Fibroblast of mammary gland (primary cell): ENCODE measurements around the gene SLC26A4.

Source experiments
- DNase-seq: peaks from one replicate; pipeline ENCODE4 v3.0.0-alpha.2; 2010; ENCODE audit warnings: low read depth
- H3K4me3 ChIP-seq: 2 replicates; pipeline ENCODE4 v1.5.1; 2011; ENCODE audit warnings: low read depth, mild to moderate bottlenecking, low read length, moderate library complexity; ENCODE audit not compliant: control insufficient read depth
- TF ChIP-seq, protein P1 (sequence below): conservative IDR thresholded peaks from 2 replicates; pipeline ENCODE4 v1.5.1; 2011; ENCODE audit warnings: low read depth, low read length, inconsistent platforms; ENCODE audit not compliant: control insufficient read depth, insufficient read depth

Gene SLC26A4

DNA sequence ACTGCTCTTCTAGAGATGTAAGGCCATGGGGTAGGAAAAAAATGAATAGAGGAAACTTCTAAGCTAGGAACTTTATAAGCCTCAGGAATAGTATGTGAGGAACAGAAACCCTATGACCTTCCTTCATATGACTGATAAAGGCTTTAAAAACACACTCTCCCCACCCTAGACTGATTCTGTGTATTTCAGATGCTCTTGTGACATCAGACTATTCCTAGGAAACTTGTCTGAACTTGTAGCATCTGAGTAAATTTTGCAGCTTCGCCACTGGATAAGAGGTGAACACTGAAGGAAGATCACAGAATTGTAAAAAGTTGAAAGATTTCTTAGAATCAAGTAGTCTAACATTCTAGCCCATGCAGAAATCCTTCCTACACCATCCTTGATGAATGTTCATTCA is 52.3 kb downstream of the SLC26A4 start:
- DNase-seq, result no peak
- H3K4me3 ChIP-seq, result no peak overlapping the region
- TF ChIP-seq, protein P1, sequence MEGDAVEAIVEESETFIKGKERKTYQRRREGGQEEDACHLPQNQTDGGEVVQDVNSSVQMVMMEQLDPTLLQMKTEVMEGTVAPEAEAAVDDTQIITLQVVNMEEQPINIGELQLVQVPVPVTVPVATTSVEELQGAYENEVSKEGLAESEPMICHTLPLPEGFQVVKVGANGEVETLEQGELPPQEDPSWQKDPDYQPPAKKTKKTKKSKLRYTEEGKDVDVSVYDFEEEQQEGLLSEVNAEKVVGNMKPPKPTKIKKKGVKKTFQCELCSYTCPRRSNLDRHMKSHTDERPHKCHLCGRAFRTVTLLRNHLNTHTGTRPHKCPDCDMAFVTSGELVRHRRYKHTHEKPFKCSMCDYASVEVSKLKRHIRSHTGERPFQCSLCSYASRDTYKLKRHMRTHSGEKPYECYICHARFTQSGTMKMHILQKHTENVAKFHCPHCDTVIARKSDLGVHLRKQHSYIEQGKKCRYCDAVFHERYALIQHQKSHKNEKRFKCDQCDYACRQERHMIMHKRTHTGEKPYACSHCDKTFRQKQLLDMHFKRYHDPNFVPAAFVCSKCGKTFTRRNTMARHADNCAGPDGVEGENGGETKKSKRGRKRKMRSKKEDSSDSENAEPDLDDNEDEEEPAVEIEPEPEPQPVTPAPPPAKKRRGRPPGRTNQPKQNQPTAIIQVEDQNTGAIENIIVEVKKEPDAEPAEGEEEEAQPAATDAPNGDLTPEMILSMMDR, result no peak

DNA sequence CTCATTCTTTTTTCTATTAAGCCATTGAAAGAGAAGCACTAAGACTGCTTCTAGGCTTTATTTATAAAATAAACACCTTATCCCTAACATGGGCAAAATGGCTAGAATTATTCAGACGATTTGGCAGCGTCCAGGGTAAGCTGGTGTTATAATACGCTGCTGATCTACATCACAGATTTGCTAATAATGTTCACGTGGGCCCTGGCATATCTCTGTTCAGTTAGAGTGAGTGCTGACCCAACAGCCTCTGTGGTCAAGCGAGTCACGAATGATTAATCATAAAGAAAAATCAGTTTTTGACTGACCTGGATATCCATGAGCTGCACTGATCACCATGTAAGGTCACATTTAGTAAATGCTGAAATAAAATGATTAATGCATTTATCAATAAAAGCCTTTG is 54.9 kb downstream of the SLC26A4 start:
- TF ChIP-seq, protein P1, result no peak
- H3K4me3 ChIP-seq, result no peak overlapping the region
- peak; percentile 63 for DNase-seq

DNA sequence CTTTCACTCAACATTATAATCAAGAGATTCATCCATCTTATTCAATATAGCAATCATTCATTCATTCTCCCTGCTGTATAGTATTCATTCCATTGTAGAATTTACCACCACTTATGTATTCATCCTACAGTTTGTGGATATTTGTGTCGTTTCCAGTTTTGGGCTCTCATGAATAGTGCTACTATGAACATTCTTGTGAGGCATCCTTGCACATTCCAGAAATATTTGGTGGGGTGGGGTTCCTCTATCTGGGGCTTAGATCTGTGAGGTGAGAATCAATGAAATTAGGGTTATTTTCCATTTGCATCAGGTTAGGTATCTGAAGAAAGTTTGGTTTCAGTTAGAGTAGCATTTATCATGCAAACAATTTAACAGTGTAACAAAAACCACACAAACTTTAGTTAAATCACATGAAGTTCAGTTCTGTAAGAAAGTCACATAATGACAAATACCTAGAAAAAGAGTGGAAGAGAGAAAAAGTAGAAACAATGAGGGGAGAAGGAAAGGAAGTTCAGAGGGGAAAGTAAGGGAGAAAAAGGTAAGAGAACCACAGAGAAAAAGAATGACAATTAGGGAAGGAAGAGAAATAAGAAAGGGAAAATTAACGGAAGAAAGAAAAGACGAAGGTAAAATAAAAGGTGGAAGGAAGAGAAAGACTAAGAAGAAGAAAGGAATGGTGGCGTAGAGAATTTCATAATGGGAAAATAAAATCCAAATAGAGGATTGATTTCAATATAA is 58.0 kb downstream of the SLC26A4 start:
- DNase-seq, result no peak
- H3K4me3 ChIP-seq, result no peak overlapping the region
- TF ChIP-seq, protein P1, result no peak

DNA sequence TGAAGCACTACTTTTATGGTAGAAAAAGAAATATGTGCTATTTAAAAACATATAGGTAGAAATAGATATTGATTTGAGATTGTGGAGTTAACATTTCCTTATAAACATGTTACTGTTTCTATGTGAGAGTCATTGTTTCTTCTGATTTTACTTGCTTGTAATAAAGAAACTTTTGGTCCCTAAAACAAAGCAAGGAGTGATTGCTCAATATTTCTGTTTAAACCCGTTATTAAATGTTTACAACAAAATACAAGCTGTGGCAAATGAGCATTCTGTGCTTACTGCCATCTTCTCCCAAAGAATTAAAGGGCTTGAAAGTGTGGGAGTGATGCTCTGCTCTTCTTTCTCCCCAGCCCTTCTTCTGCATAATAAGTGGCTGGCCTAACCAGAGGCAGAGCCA is 60.7 kb downstream of the SLC26A4 start:
- no peak overlapping the region for H3K4me3 ChIP-seq
- TF ChIP-seq, protein P1, result no peak
- no peak for DNase-seq

DNA sequence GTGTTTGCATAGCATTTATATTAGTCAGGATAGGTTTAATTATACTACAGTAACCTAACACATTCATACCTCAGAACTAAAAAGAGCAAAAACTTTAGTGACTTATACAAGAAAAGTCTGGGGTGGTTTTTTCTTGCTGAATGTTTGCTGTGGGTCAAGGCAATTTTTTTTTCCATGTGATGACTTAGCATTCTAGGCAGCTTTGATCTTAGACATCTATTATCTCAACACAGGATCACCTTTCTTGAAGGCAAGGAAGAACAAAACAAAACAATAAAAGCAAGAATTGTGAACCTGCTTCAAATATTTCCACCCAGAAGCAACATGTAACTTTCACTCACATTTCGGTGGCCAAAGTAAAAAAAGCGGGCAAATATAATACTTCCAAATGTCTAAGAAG is 62.6 kb downstream of the SLC26A4 start:
- TF ChIP-seq, protein P1, result no peak
- no peak for DNase-seq
- no peak overlapping the region for H3K4me3 ChIP-seq

DNA sequence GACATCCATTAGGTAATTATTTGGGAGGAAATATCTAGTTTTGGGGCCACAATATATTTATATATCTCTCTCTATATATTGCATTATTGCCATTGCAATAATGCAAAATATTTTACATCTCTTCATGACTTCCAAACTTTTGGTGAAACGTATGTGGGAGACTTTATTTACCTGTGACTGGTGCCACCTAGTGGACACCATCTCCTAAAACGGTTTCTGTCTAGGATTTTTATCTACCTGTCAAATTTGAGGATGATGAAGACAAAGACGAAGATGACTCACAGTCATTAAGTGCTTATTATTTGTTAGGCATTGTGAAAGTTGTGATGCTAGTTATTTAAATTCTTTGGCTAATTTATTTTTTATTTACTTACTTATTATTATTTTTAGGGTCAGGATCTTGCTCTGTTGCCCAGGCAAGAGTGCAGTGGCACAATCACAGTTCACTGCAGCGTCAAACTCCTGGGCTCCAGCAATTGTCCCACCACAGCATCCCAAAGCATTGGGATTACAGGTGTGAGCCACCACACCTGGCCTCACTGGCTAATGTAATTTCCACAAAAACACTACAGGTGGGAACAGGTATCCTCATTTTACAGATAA is 64.6 kb downstream of the SLC26A4 start:
- TF ChIP-seq, protein P1, result peak; percentile 63
- H3K4me3 ChIP-seq, result no peak overlapping the region
- DNase-seq, result peak; percentile 80
